HEK293 (cell line): ENCODE results near the gene HOXC11.

Experiments
- CTCF ChIA-PET: fragments of 350-600 bp; formaldehyde crosslinking; extraction: SDS; loops from one replicate; lab custom pipeline; 2021; ENCODE audit warnings: antibody characterized with exemption; lab: Yijun Ruan, JAX
- POLR2A ChIA-PET: fragments of 300-600 bp; formaldehyde crosslinking; extraction: SDS; loops from one replicate; lab custom pipeline; 2020; ENCODE audit warnings: antibody characterized with exemption, inconsistent platforms; lab: Yijun Ruan, JAX
- H3K27ac ChIP-seq: fragments of 200-500 bp; sonication (Bioruptor generic); 2 replicates; pipeline ENCODE4 v1.5.1; 2014; ENCODE audit warnings: low read depth, low read length, control low read depth, inconsistent platforms; ENCODE audit errors: extremely low read depth
- H3K36me3 ChIP-seq, 2 experiments: fragments of 200-500 bp in 1 of 2; sonication (Bioruptor generic) in 1 of 2; 1 replicate in 1 of 2; 2 replicates in 1 of 2; pipeline ENCODE4 v1.5.1; 2014 to 2017; ENCODE audit warnings: inconsistent platforms in 2 of 2, low read length in 2 of 2; ENCODE audit not compliant: control insufficient read depth in 2 of 2, insufficient read depth in 1 of 2
- H3K4me1 ChIP-seq: fragments of 200-500 bp; sonication (Bioruptor generic); 2 replicates; pipeline ENCODE4 v1.5.1; 2014; ENCODE audit warnings: mild to moderate bottlenecking, low read length, inconsistent platforms; ENCODE audit not compliant: control insufficient read depth, insufficient read depth
- H3K4me3 ChIP-seq: 2 replicates; pipeline ENCODE4 v1.5.1; 2011; ENCODE audit warnings: low read depth, mild to moderate bottlenecking, control low read depth, low read length, moderate library complexity
- H3K9me3 ChIP-seq: fragments of 200-500 bp; sonication (Bioruptor generic); 2 replicates; pipeline ENCODE4 v1.5.1; 2014; ENCODE audit warnings: low read depth, low read length, inconsistent platforms; ENCODE audit not compliant: control insufficient read depth, insufficient read depth
- IKZF3 ChIP-seq: fragments of 450-650 bp; IDR thresholded peaks from 2 replicates; pipeline ENCODE4 v1.5.0; 2018; ENCODE audit warnings: missing biosample characterization, mild to moderate bottlenecking, missing genetic modification characterization, moderate library complexity
- INSM2 ChIP-seq: fragments of 450-650 bp; formaldehyde crosslinking; IDR thresholded peaks from 2 replicates; pipeline ENCODE4 v1.5.1; 2016; ENCODE audit warnings: missing biosample characterization, missing genetic modification characterization
- KLF17 ChIP-seq: fragments of 450-650 bp; formaldehyde crosslinking; IDR thresholded peaks from 2 replicates; pipeline ENCODE4 v1.5.1; 2016; ENCODE audit warnings: missing biosample characterization, missing genetic modification characterization
- PRDM1 ChIP-seq: fragments of 450-650 bp; formaldehyde crosslinking; IDR thresholded peaks from 2 replicates; pipeline ENCODE4; 2016; ENCODE audit warnings: missing biosample characterization, missing genetic modification characterization
- PRDM6 ChIP-seq: fragments of 450-650 bp; formaldehyde crosslinking; IDR thresholded peaks from 2 replicates; pipeline ENCODE4 v1.5.1; 2017; ENCODE audit warnings: missing biosample characterization, missing genetic modification characterization
- SALL2 ChIP-seq: fragments of 450-650 bp; formaldehyde crosslinking; IDR thresholded peaks from 2 replicates; pipeline ENCODE4 v1.5.0; 2017; ENCODE audit warnings: missing biosample characterization, mild to moderate bottlenecking, missing genetic modification characterization, borderline replicate concordance
- YY1 ChIP-seq: fragments of 450-650 bp; formaldehyde crosslinking; IDR thresholded peaks from 2 replicates; pipeline ENCODE4 v1.5.1; 2018; ENCODE audit warnings: missing biosample characterization, missing genetic modification characterization
- ZBTB20 ChIP-seq: fragments of 450-650 bp; formaldehyde crosslinking; IDR thresholded peaks from 2 replicates; pipeline ENCODE4 v1.5.1; 2016; ENCODE audit warnings: missing biosample characterization, missing genetic modification characterization
- ZBTB44 ChIP-seq: fragments of 450-650 bp; IDR thresholded peaks from 2 replicates; pipeline ENCODE4 v1.5.1; 2018; ENCODE audit warnings: missing biosample characterization, mild to moderate bottlenecking, missing genetic modification characterization
- ZFP3 ChIP-seq: fragments of 450-650 bp; formaldehyde crosslinking; IDR thresholded peaks from 2 replicates; pipeline ENCODE4 v1.5.1; 2016; ENCODE audit warnings: low read depth, missing biosample characterization, missing genetic modification characterization
- ZNF157 ChIP-seq: fragments of 450-650 bp; formaldehyde crosslinking; IDR thresholded peaks from 2 replicates; pipeline ENCODE4 v1.5.1; 2016; ENCODE audit warnings: missing biosample characterization, missing genetic modification characterization
- ZNF16 ChIP-seq: fragments of 450-650 bp; formaldehyde crosslinking; IDR thresholded peaks from 2 replicates; pipeline ENCODE4 v1.5.1; 2016; ENCODE audit warnings: low read depth, missing biosample characterization, missing genetic modification characterization
- ZNF175 ChIP-seq: fragments of 450-650 bp; formaldehyde crosslinking; IDR thresholded peaks from 2 replicates; pipeline ENCODE4 v1.5.1; 2016; ENCODE audit warnings: missing biosample characterization, missing genetic modification characterization
- ZNF2 ChIP-seq: fragments of 450-650 bp; formaldehyde crosslinking; IDR thresholded peaks from 2 replicates; pipeline ENCODE4 v1.5.1; 2016; ENCODE audit warnings: missing biosample characterization, missing genetic modification characterization
- ZNF274 ChIP-seq, 2 experiments: fragments of 200-500 bp in 1 of 2; fragments of 450-650 bp in 1 of 2; sonication (Bioruptor generic) in 1 of 2; formaldehyde crosslinking in 1 of 2; IDR thresholded peaks; 2 replicates each; pipeline versions ENCODE4 v1.5.1 to v1.6.1; 2014 to 2016; ENCODE audit warnings: borderline replicate concordance in 1 of 2, inconsistent platforms in 1 of 2, low read length in 1 of 2, missing biosample characterization in 1 of 2, missing genetic modification characterization in 1 of 2
- ZNF324 ChIP-seq: fragments of 450-650 bp; formaldehyde crosslinking; IDR thresholded peaks from 2 replicates; pipeline ENCODE4 v1.5.1; 2016; ENCODE audit warnings: missing biosample characterization, missing genetic modification characterization
- ZNF362 ChIP-seq: fragments of 450-650 bp; formaldehyde crosslinking; IDR thresholded peaks from 2 replicates; pipeline ENCODE4 v1.5.1; 2016; ENCODE audit warnings: missing biosample characterization, missing genetic modification characterization
- ZNF391 ChIP-seq: fragments of 450-650 bp; formaldehyde crosslinking; IDR thresholded peaks from 2 replicates; pipeline ENCODE4 v1.5.1; 2016; ENCODE audit warnings: low read depth, missing biosample characterization, missing genetic modification characterization, borderline replicate concordance
- ZNF624 ChIP-seq: fragments of 450-650 bp; formaldehyde crosslinking; IDR thresholded peaks from 2 replicates; pipeline ENCODE4 v1.5.1; 2017; ENCODE audit warnings: missing biosample characterization, missing genetic modification characterization
- ZNF639 ChIP-seq: fragments of 450-650 bp; formaldehyde crosslinking; IDR thresholded peaks from 2 replicates; pipeline ENCODE4 v1.5.1; 2016; ENCODE audit warnings: missing biosample characterization, missing genetic modification characterization
- ZNF768 ChIP-seq: fragments of 450-650 bp; formaldehyde crosslinking; IDR thresholded peaks from 2 replicates; pipeline ENCODE4 v1.5.1; 2018; ENCODE audit warnings: missing biosample characterization, mild to moderate bottlenecking, missing genetic modification characterization
- ZNF777 ChIP-seq: fragments of 450-650 bp; formaldehyde crosslinking; IDR thresholded peaks from 2 replicates; pipeline ENCODE4 v1.5.1; 2017; ENCODE audit warnings: missing biosample characterization, missing genetic modification characterization, borderline replicate concordance
- ZSCAN23 ChIP-seq: fragments of 450-650 bp; formaldehyde crosslinking; IDR thresholded peaks from 2 replicates; pipeline ENCODE4 v1.5.1; 2016; ENCODE audit warnings: missing biosample characterization, missing genetic modification characterization

The HOXC11 gene

GRCh38 chr12:54011665-54012532 is 39.0 kb downstream of the HOXC11 start:
- TF ChIP-seq ZNF16 (tag by site-specific recombination) (no peak), ZNF624 (tag by site-specific recombination) (no peak), YY1 (tag by site-specific recombination) (no peak), ZFP3 (tag by site-specific recombination) (no peak), ZNF157 (tag by site-specific recombination) (no peak), KLF17 (tag by site-specific recombination) (0 out of 2 replicates have a peak, but pooled peaks have one; percentile 7), INSM2 (tag by site-specific recombination) (no peak), ZNF324 (tag by site-specific recombination) (no peak), ZSCAN23 (tag by site-specific recombination) (no peak), PRDM1 (tag by site-specific recombination) (no peak), ZNF639 (tag by site-specific recombination) (no peak), ZNF362 (tag by site-specific recombination) (peak; percentile 75; the same call in 1 of the 2 replicates), ZNF175 (tag by site-specific recombination) (no peak)
- TF ChIP-seq, all 188 proteins: peak for 2
- H3K4me1 ChIP-seq = peaks cover 43% of the 10 kb centered on the region
- POLR2A ChIA-PET = interaction anchor here (0.6 kb wide), 1 partner anchor 177 kb away, joined by 6 read pairs; the partner anchor contains the start of gene SMUG1
- H3K4me3 ChIP-seq = no peak overlapping the region
- H3K9me3 ChIP-seq = no peaks in the 10 kb centered on the region
- CTCF ChIA-PET = interaction anchor here (1.0 to 2.2 kb wide), 3 partner anchors 20 to 203 kb away, joined by 3 to 7 read pairs (median 6); no protein-coding TSS in a partner anchor
- no peaks in the 10 kb centered on the region for H3K36me3 ChIP-seq
- H3K27ac ChIP-seq = peak overlapping the region; percentile 93

- Histone ChIP-seq H3K4me1 (peaks cover 41% of the 10 kb centered on the region), H3K27ac (no peak overlapping the region), H3K4me3 (no peak overlapping the region), H3K36me3 (no peaks in the 10 kb centered on the region), H3K9me3 (no peaks in the 10 kb centered on the region)
- ChIA-PET POLR2A (no interaction called here), CTCF (interaction anchor here (1.0 to 2.2 kb wide), 4 partner anchors 19 to 202 kb away, joined by 3 to 7 read pairs (median 6); no protein-coding TSS in a partner anchor)
- TF ChIP-seq ZNF768 (tag by site-specific recombination) = no peak
- TF ChIP-seq ZBTB44 (tag by site-specific recombination) = no peak
- TF ChIP-seq PRDM6 (tag by site-specific recombination) = no peak; the same call in 1 of the 2 replicates
- peak; percentile 81 for TF ChIP-seq ZBTB20
- no peak for TF ChIP-seq ZNF777 (tag by site-specific recombination)
- no peak for TF ChIP-seq ZNF274 (IDR thresholded peaks at IDR 0.05; ENCODE audit: low read length)
- TF ChIP-seq ZNF274 (tag by site-specific recombination; IDR thresholded peaks at IDR 0.05; ENCODE audit: borderline replicate concordance) = no peak
- TF ChIP-seq IKZF3 (tag by site-specific recombination) = peak; percentile 87
- TF ChIP-seq ZNF391 (tag by site-specific recombination) = no peak
- no peak for TF ChIP-seq SALL2 (tag by site-specific recombination)
- no peak for TF ChIP-seq ZNF175 (tag by site-specific recombination)
- TF ChIP-seq ZNF2 (tag by site-specific recombination) = no peak
These were observed 39.9 kb downstream of the HOXC11 start for GRCh38 chr12:54012631-54013409.
